K562 (cell line): ENCODE results near the gene SIGLEC7. TPM values are rescaled to one million over a fixed set of nuclear protein-coding genes. Genes with fewer than 3 reads are reported as not detected.

Source experiments
- ATAC-seq: fragments of 200-7000 bp; cut with Tn5 transposase; 3 replicates; pipeline ENCODE4 v1.9.1; 2020; ENCODE audit warnings: moderate library complexity
- BruUV-seq: library from RNA; stranded (reverse); fragments of 400-500 nt; replicated peaks from 2 replicates; lab custom pipeline; 2021; lab: Mats Ljungman, UMichigan
- CTCF ChIA-PET: fragments of 300-600 bp; formaldehyde crosslinking; extraction: SDS; loops from one replicate; lab custom pipeline; 2021; ENCODE audit warnings: low intra/inter-chr PET ratio; lab: Yijun Ruan, JAX
- POLR2A ChIA-PET: fragments of 300-600, 350-650 bp; sonication (Branson Sonifier 250); formaldehyde crosslinking; extraction: SDS; loops from one replicate; lab custom pipeline; 2021; ENCODE audit warnings: antibody characterized with exemption, inconsistent platforms; lab: Yijun Ruan, JAX
- DNase-seq, 4 experiments: peaks; one replicate each; pipeline versions ENCODE4 v3.0.0 to v3.0.0-alpha.2; 2011 to 2018; ENCODE audit warnings: low spot score in 3 of 4, mixed read lengths in 3 of 4; ENCODE audit errors: extremely low read depth in 1 of 4
- FAIRE-seq: peaks from 2 replicates; lab custom pipeline; 2011; peaks lifted over from hg19 to GRCh38; lab: Jason Lieb, UNC
- H2AFZ ChIP-seq: 2 replicates; pipeline ENCODE4 v1.6.0; 2011; ENCODE audit warnings: low read depth, low read length, control low read depth, inconsistent platforms
- H3K27ac ChIP-seq: fragments of 200-600 bp; 3 replicates; pipeline ENCODE4 v1.8.0; 2011; ENCODE audit warnings: low read depth, mild to moderate bottlenecking, control low read depth, inconsistent platforms, low read length, moderate library complexity, mixed read lengths; ENCODE audit errors: extremely low read depth
- H3K27me3 ChIP-seq, 2 experiments: fragments of 300-600 bp in 1 of 2; 2 replicates in 1 of 2; 3 replicates in 1 of 2; pipeline versions ENCODE4 v1.6.0 to v1.8.0; 2011; ENCODE audit warnings: inconsistent platforms in 2 of 2, low read length in 2 of 2, mild to moderate bottlenecking in 1 of 2, mixed read lengths in 1 of 2, moderate library complexity in 1 of 2; ENCODE audit not compliant: control insufficient read depth in 2 of 2, insufficient read depth in 2 of 2
- H3K36me3 ChIP-seq: fragments of 300-600 bp; 3 replicates; pipeline ENCODE4 v1.8.0; 2011; ENCODE audit warnings: mild to moderate bottlenecking, low read length, inconsistent platforms; ENCODE audit not compliant: control insufficient read depth, insufficient read depth
- H3K4me1 ChIP-seq, 2 experiments: fragments of 200-600 bp in 1 of 2; replicated peaks in 1 of 2; 2 replicates in 1 of 2; 3 replicates in 1 of 2; pipeline versions ENCODE4 v1.5.1 to v1.8.0; 2011; ENCODE audit warnings: inconsistent platforms in 2 of 2, low read length in 2 of 2, mild to moderate bottlenecking in 1 of 2, mixed read lengths in 1 of 2, moderate library complexity in 1 of 2; ENCODE audit not compliant: control insufficient read depth in 2 of 2, insufficient read depth in 2 of 2
- H3K4me2 ChIP-seq: 2 replicates; pipeline ENCODE4 v1.6.1; 2011; ENCODE audit warnings: low read length, control low read depth, inconsistent platforms, mixed read lengths; ENCODE audit not compliant: insufficient read depth
- H3K4me3 ChIP-seq: fragments of 200-600 bp; sonication (generic), shearing (Covaris generic); 2 replicates; pipeline ENCODE4 v1.5.1; 2016; ENCODE audit warnings: control low read depth, inconsistent platforms
- H3K79me2 ChIP-seq: fragments of 200-600 bp; 3 replicates; pipeline ENCODE4 v1.8.0; 2011; ENCODE audit warnings: low read length, inconsistent platforms; ENCODE audit not compliant: control insufficient read depth, insufficient read depth
- H3K9ac ChIP-seq, 2 experiments: 2 replicates each; pipeline versions ENCODE4 v1.6.0 to v1.6.1; 2011; ENCODE audit warnings: low read depth in 2 of 2, low read length in 2 of 2, control low read depth in 1 of 2, inconsistent platforms in 1 of 2, mild to moderate bottlenecking in 1 of 2, mixed read lengths in 1 of 2; ENCODE audit not compliant: insufficient read depth in 1 of 2
- H3K9me1 ChIP-seq: one replicate; pipeline ENCODE4 v1.6.0; 2011; ENCODE audit warnings: inconsistent platforms, mild to moderate bottlenecking, low read length, moderate library complexity; ENCODE audit not compliant: control insufficient read depth, insufficient read depth
- H3K9me3 ChIP-seq: replicated peaks from 2 replicates; pipeline ENCODE4 v1.5.1; 2011; ENCODE audit warnings: low read depth, low read length, inconsistent platforms; ENCODE audit not compliant: control insufficient read depth, insufficient read depth
- H4K20me1 ChIP-seq: replicated peaks from 2 replicates; pipeline ENCODE4 v1.6.1; 2011; ENCODE audit warnings: low read length, inconsistent platforms, mixed read lengths; ENCODE audit not compliant: control insufficient read depth, insufficient read depth
- ATF3 ChIP-seq, 2 experiments: fragments of 450-650 bp in 1 of 2; sonication (generic) in 1 of 2; formaldehyde crosslinking in 1 of 2; IDR thresholded peaks in 1 of 2; conservative IDR thresholded peaks in 1 of 2; 2 replicates each; pipeline versions ENCODE4 v1.6.1 to v1.8.1; 2016 to 2023; ENCODE audit warnings: mild to moderate bottlenecking in 2 of 2, moderate library complexity in 2 of 2, inconsistent platforms in 1 of 2, missing genetic modification reagents in 1 of 2
- CCAR2 ChIP-seq: fragments of 200-400 bp; formaldehyde crosslinking; IDR thresholded peaks from 2 replicates; pipeline ENCODE4 v1.6.1; 2017; ENCODE audit warnings: mild to moderate bottlenecking, low read depth, low read length
- CXXC5 ChIP-seq: fragments of 250-450 bp; sonication (Bioruptor Pico); IDR thresholded peaks from 2 replicates; pipeline ENCODE4 v1.8.0; 2022; ENCODE audit warnings: inconsistent platforms, mild to moderate bottlenecking, moderate library complexity
- FOSL1 ChIP-seq: fragments of 200-800 bp; sonication (Bioruptor generic); conservative IDR thresholded peaks from 2 replicates; pipeline ENCODE4 v1.6.1; 2016; ENCODE audit warnings: missing genetic modification characterization, missing compliant biosample characterization
- HDAC8 ChIP-seq: fragments of 450-650 bp; IDR thresholded peaks from 2 replicates; pipeline ENCODE4 v1.6.1; 2016; ENCODE audit warnings: mild to moderate bottlenecking, missing genetic modification characterization, moderate library complexity, missing compliant biosample characterization
- IRF1 ChIP-seq: sonication (generic); formaldehyde crosslinking; IDR thresholded peaks from 2 replicates; pipeline ENCODE4 v1.8.0; 2022; ENCODE audit warnings: missing genetic modification reagents, mild to moderate bottlenecking, borderline replicate concordance
- MCM2 ChIP-seq: fragments of 450-650 bp; IDR thresholded peaks from 2 replicates; pipeline ENCODE4 v1.6.1; 2017; ENCODE audit warnings: low read depth, mild to moderate bottlenecking
- MEF2A ChIP-seq: IDR thresholded peaks from 2 replicates; pipeline ENCODE4 v1.6.1; 2011; ENCODE audit warnings: low read depth, mild to moderate bottlenecking, low read length, moderate library complexity; ENCODE audit not compliant: control insufficient read depth
- NCOA6 ChIP-seq: fragments of 450-650 bp; IDR thresholded peaks from 2 replicates; pipeline ENCODE4 v1.6.1; 2017; ENCODE audit warnings: mild to moderate bottlenecking
- NRF1 ChIP-seq, 2 experiments: fragments of 450-650 bp; IDR thresholded peaks in 1 of 2; conservative IDR thresholded peaks in 1 of 2; 2 replicates each; pipeline ENCODE4 v1.6.1; 2014; ENCODE audit warnings: mild to moderate bottlenecking in 2 of 2
- SMARCA4 ChIP-seq: fragments of 450-650 bp; IDR thresholded peaks from 2 replicates; pipeline ENCODE4 v1.6.1; 2016
- TOE1 ChIP-seq, 2 experiments: fragments of 450-650 bp in 1 of 2; sonication (generic) in 1 of 2; formaldehyde crosslinking in 1 of 2; IDR thresholded peaks; 2 replicates each; pipeline versions ENCODE4 v1.7.1 to v1.8.0; 2016 to 2022; ENCODE audit warnings: borderline replicate concordance in 2 of 2, mild to moderate bottlenecking in 2 of 2, antibody characterized with exemption in 1 of 2, inconsistent platforms in 1 of 2, low read depth in 1 of 2, missing genetic modification reagents in 1 of 2, moderate library complexity in 1 of 2
- ZNF175 ChIP-seq: fragments of 200-800 bp; sonication (Bioruptor generic); IDR thresholded peaks from 2 replicates; pipeline ENCODE4 v1.6.1; 2016; ENCODE audit warnings: low read depth, mild to moderate bottlenecking, missing genetic modification characterization, missing compliant biosample characterization
- ZNF384 ChIP-seq: IDR thresholded peaks from 2 replicates; pipeline ENCODE4 v1.6.1; 2012; ENCODE audit warnings: low read depth, low read length, improper control_type of control experiment
- WGBS: fragments of 100-300 bp; shearing (Covaris generic); methylation state at CpG from one replicate; pipeline ENCODE4 v1.1.6; 2016; ENCODE audit warnings: low coverage, mixed read lengths; ENCODE audit not compliant: insufficient coverage; ENCODE audit errors: missing lambda C conversion rate; 5-methylcytosine and 5-hydroxymethylcytosine counted together
- in situ Hi-C: fragments of 300-500 bp; cut with MboI; formaldehyde crosslinking; loops from 4 replicates; pipeline ENCODE4 v1.15.0; 2018; ENCODE audit warnings: inconsistent platforms, mixed read lengths
- intact Hi-C: fragments of 100-400 bp; cut with micrococcal nuclease; formaldehyde crosslinking; loops from 2 replicates; pipeline ENCODE4 v1.14.2; 2022
- polyA plus RNA-seq, 8 experiments: library from polyadenylated mRNA; depleted of rRNA in 4 of 8; stranded (reverse) in 5 of 8; unstranded in 3 of 8; fragments of >200 nt; fragmentation: Nextera tagmentation in 2 of 8; fragmentation: Illumina TruSeq in 1 of 8; extraction: Ambion mirVana in 2 of 8; extraction: Trizol in 1 of 8; gene quantifications; 2 replicates each; pipeline versions ENCODE4 v1.2.1 to v1.2.3, GENCODE V29; 2011 to 2014; ENCODE audit warnings: inconsistent platforms in 1 of 8, missing spikeins in 1 of 8
- total RNA-seq, 7 experiments: library from RNA; depleted of rRNA in 6 of 7; stranded (reverse); fragments of >200 nt in 6 of 7; fragmentation: Illumina TruSeq in 2 of 7; extraction: Trizol in 2 of 7; gene quantifications; 2 replicates each; pipeline versions ENCODE4 v1.2.1 to v1.2.3, GENCODE V29; 2011 to 2021; ENCODE audit warnings: low replicate concordance in 1 of 7
- TF ChIP-seq, protein P1 (sequence below): fragments of 250-450 bp; sonication (Bioruptor Pico); IDR thresholded peaks from 2 replicates; pipeline ENCODE4 v1.4.0; 2020; ENCODE audit warnings: borderline replicate concordance

SIGLEC7 gene
- total and polyA plus RNA-seq, 9 of the 15 experiments (the other 6 are each of a cell fraction or from before 2014, with no cell fraction given), result 0.10 to 0.12 TPM; not detected in 7

DNA sequence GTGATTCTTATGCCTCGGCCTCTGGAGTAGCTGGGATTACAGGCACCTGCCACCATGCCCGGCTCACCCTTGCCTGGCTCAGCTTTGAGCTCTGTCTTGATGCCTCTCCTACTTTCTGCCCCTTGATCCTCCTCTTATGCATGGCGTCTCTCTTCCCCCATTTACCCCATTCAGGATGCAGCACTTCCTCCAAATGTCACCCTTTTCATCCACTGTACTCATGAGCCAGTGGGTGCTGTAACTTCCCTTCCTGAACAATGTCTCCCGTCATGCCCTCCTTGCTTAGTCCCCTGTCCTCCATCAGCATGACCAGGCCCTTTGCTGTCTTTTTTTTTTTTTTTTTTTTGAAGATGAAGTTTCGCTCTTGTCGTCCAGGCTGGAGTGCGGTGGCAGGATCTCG is 20.8 kb upstream of the SIGLEC7 start (continued):
- TF ChIP-seq, protein P1, sequence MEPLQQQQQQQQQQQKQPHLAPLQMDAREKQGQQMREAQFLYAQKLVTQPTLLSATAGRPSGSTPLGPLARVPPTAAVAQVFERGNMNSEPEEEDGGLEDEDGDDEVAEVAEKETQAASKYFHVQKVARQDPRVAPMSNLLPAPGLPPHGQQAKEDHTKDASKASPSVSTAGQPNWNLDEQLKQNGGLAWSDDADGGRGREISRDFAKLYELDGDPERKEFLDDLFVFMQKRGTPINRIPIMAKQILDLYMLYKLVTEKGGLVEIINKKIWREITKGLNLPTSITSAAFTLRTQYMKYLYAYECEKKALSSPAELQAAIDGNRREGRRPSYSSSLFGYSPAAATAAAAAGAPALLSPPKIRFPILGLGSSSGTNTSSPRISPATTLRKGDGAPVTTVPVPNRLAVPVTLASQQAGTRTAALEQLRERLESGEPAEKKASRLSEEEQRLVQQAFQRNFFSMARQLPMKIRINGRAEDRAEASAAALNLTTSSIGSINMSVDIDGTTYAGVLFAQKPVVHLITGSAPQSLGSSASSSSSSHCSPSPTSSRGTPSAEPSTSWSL, result no peak
- TF ChIP-seq HDAC8 (no peak), IRF1 (CRISPR knock-in tag) (no peak)

DNA sequence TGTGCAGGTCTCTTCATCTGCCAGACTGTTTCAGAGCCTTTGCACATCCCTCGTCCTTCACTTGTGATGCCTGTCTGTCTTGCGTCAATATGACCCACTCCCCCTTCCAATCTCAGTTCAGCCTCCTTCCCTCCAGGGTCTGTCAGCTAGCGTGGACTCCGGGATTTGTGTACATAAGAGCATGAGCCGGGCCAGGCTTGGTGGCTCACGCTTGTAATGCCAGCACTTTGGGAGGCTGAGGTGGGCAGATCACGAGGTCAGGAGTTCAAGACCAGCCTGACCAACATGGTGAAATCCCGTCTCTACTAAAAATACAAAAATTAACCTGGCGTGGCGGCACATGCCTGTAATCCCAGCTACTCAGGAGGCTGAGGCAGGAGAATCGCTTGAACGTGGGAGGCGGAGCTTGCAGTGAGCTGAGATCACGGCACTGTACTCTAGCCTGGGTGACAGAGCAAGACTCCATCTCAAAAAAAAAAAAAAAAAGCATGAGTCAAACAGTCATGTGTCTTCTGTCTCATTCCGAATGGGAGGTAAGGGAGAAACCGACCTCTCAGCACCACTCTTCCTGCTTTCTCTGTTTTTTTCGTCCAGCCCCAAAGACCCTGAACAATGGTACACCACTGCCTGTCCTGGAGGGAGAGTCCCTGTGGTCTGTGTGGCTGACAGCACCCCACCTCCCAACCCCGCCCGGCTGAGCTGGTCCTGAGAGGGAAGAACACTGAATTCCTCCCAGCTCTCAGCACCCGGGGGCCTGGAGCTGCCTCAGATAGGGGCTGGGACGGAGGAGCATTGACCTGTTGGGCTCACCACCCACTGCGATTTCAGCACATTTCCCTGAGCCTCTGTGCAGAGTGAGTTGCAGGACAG is 19.8 kb upstream of the SIGLEC7 start:
- peak; percentile 61 for ATAC-seq
- no peaks in the 10 kb centered on the region for H3K9me3 ChIP-seq
- DNase-seq, result peak in 1 of 4 experiments; percentile 18
- H3K4me3 ChIP-seq, result no peak overlapping the region
- peak overlapping the region; percentile 67; the same call in 1 of the 2 replicates for H2AFZ ChIP-seq
- ChIA-PET CTCF (no interaction called here), POLR2A (interaction anchor here (0.6 to 1.0 kb wide), 3 partner anchors 9 to 46 kb away, joined by 3 read pairs; no protein-coding TSS in a partner anchor)
- no peak overlapping the region; the same call in 2 of the 3 replicates for H3K27ac ChIP-seq
- no peaks in the 10 kb centered on the region for H3K79me2 ChIP-seq
- intact Hi-C loops, result no loop called here
- peaks cover 19 to 25% of the 10 kb centered on the region in 2 experiments for H3K4me1 ChIP-seq
- peak overlapping the region in 1 of 2 experiments; percentile 69; a peak in 3 of 4 replicates for H3K9ac ChIP-seq
- no peak for FAIRE-seq
- peak overlapping the region; percentile 58 for H3K4me2 ChIP-seq
- peaks cover 5 to 37% of the 10 kb centered on the region in 2 experiments; a peak in 3 of 5 replicates for H3K27me3 ChIP-seq
- WGBS, result 15% methylated on average over 21 of the region's 22 CpGs
- BruUV-seq, result no TSS peak
- no peaks in the 10 kb centered on the region for H3K9me1 ChIP-seq
- no peaks in the 10 kb centered on the region for H3K36me3 ChIP-seq
- H4K20me1 ChIP-seq, result no peaks in the 10 kb centered on the region
- in situ Hi-C loops, result no loop called here
- TF ChIP-seq ZNF384 (peak; percentile 90), TOE1 (IDR thresholded peaks at IDR 0.05; ENCODE audit: borderline replicate concordance) (peak; percentile 47; the same call in 1 of the 2 replicates), TOE1 (CRISPR knock-in tag; IDR thresholded peaks at IDR 0.05; ENCODE audit: borderline replicate concordance, low read depth) (no peak), NRF1 (conservative IDR thresholded peaks at IDR 0.05 in 1 of 2, IDR thresholded peaks at IDR 0.05 in 1 of 2) (0 out of 4 replicates have a peak, but pooled peaks of 1 of the 2 experiments have one; percentile 14), ATF3 (IDR thresholded peaks at IDR 0.05) (peak; percentile 53; the same call in 1 of the 2 replicates), ATF3 (CRISPR knock-in tag; conservative IDR thresholded peaks at IDR 0.05) (no peak), ZNF175 (CRISPR knock-in tag) (0 out of 2 replicates have a peak, but pooled peaks have one; percentile 14), MEF2A (no peak), CCAR2 (no peak), SMARCA4 (0 out of 2 replicates have a peak, but pooled peaks have one; percentile 20), FOSL1 (tag) (peak; percentile 89), NCOA6 (no peak), CXXC5 (CRISPR knock-in tag) (no peak), MCM2 (no peak)
